Measurements from ENCODE around the gene RANBP9. TPM values are rescaled to one million over a fixed set of nuclear protein-coding genes. Genes with fewer than 3 reads are reported as not detected.

The RANBP9 gene
- total and polyA plus RNA-seq, 9 of the 15 experiments (the other 6 are each of a cell fraction or from before 2014, with no cell fraction given) = 27.5 to 130 (median 61.5) TPM

DNA sequence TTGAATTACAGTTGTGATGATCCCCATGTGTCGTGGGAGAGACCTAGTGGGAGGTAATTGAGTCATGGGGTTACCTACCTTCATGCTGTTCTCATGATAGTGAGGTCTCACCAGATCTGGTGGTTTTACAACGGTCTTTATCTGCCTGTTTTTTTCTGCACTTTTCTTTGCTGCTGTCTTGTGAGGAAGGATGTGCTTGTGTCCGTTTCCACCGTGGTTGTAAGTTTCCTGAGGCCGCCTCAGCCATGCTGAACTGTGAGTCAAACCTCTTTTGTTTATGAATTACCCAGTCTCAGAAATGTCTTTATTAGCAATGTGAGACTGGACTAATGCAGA is 6.5 kb upstream of the RANBP9 start:
- TF ChIP-seq, protein P1, sequence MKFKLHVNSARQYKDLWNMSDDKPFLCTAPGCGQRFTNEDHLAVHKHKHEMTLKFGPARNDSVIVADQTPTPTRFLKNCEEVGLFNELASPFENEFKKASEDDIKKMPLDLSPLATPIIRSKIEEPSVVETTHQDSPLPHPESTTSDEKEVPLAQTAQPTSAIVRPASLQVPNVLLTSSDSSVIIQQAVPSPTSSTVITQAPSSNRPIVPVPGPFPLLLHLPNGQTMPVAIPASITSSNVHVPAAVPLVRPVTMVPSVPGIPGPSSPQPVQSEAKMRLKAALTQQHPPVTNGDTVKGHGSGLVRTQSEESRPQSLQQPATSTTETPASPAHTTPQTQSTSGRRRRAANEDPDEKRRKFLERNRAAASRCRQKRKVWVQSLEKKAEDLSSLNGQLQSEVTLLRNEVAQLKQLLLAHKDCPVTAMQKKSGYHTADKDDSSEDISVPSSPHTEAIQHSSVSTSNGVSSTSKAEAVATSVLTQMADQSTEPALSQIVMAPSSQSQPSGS (CRISPR knock-in tag; IDR thresholded peaks at IDR 0.05) = no peak
- TF ChIP-seq FOXP1 (CRISPR knock-in tag; IDR thresholded peaks at IDR 0.05) (no peak), JUND (IDR thresholded peaks at IDR 0.05; ENCODE audit: borderline replicate concordance, low read depth, low read length) (no peak), JUND (tag; IDR thresholded peaks at IDR 0.05; ENCODE audit: borderline replicate concordance, low read depth, low read length) (no peak), ILF3 (IDR thresholded peaks at IDR 0.05; ENCODE audit: borderline replicate concordance) (no peak), DMBX1 (CRISPR knock-in tag; IDR thresholded peaks at IDR 0.05; ENCODE audit: borderline replicate concordance) (no peak), CREB3 (tag; conservative IDR thresholded peaks at IDR 0.05; ENCODE audit: low read depth) (no peak)
- intact Hi-C loops (cut with micrococcal nuclease) = no loop called here
- FAIRE-seq = no peak

More for the DNA sequence above, 6.5 kb upstream of the RANBP9 start:
- ATAC-seq (no peak), DNase-seq (ENCODE audit: extremely low read depth in 1 of 4, low spot score in 3 of 4) (no peak)
- H3K27ac ChIP-seq (ENCODE audit: extremely low read depth, low read depth, low read length) = no peak overlapping the region
- no peak overlapping the region for H2AFZ ChIP-seq (ENCODE audit: low read depth, low read length)
- no peaks in the 10 kb centered on the region for H3K36me3 ChIP-seq (ENCODE audit: control insufficient read depth, insufficient read depth, low read length)
- no peaks in the 10 kb centered on the region for H3K9me1 ChIP-seq (ENCODE audit: control insufficient read depth, insufficient read depth, low read length)
- in situ Hi-C loops (cut with MboI) = no loop called here
- no peak overlapping the region for H3K4me2 ChIP-seq (ENCODE audit: insufficient read depth, low read length)
- ChIA-PET CTCF (ENCODE audit: low intra/inter-chr PET ratio) (no interaction called here), POLR2A (interaction anchor here (0.9 kb wide), 1 partner anchor 103 kb away, joined by 5 read pairs; the partner anchor contains the start of gene NOL7)
- no TSS peak for BruUV-seq (replicated peaks)
- no peak overlapping the region for H3K9ac ChIP-seq (ENCODE audit: insufficient read depth in 1 of 2, low read depth in 2 of 2, low read length in 2 of 2)
- 69% methylated on average over 5 of the region's 5 CpGs for WGBS (ENCODE audit: insufficient coverage, low coverage, missing lambda C conversion rate)
- H3K9me3 ChIP-seq (replicated peaks; ENCODE audit: control insufficient read depth, insufficient read depth, low read depth, low read length) = peaks cover 19% of the 10 kb centered on the region
- H3K4me3 ChIP-seq = no peak overlapping the region
- H4K20me1 ChIP-seq (replicated peaks; ENCODE audit: control insufficient read depth, insufficient read depth, low read length) = no peaks in the 10 kb centered on the region
- H3K4me1 ChIP-seq (replicated peaks in 1 of 2; ENCODE audit: control insufficient read depth in 2 of 2, insufficient read depth in 2 of 2, low read length in 2 of 2) = peaks cover under 1 to 1% of the 10 kb centered on the region in 2 experiments; a peak in 2 of 5 replicates
- no peaks in the 10 kb centered on the region for H3K27me3 ChIP-seq (ENCODE audit: control insufficient read depth in 2 of 2, insufficient read depth in 2 of 2, low read length in 2 of 2)
- H3K79me2 ChIP-seq (ENCODE audit: control insufficient read depth, insufficient read depth, low read length) = no peaks in the 10 kb centered on the region

Data from K562 (cell line).